B cell (primary cell): ENCODE data around the gene CARD8. TPM values are rescaled to one million over a fixed set of nuclear protein-coding genes. Genes with fewer than 3 reads are reported as not detected.

Experiments
- ATAC-seq: fragments of 200-7000 bp; cut with Tn5 transposase; one replicate; pipeline ENCODE4 v1.10.0; 2021; ENCODE audit warnings: low read depth, mild to moderate bottlenecking, moderate number of reproducible peaks, moderate library complexity
- CTCF ChIA-PET: fragments of 350-600 bp; sonication (Branson Sonifier 250); formaldehyde crosslinking; loops from one replicate; lab custom pipeline; 2021; ENCODE audit warnings: antibody characterized with exemption, inconsistent platforms; lab: Charles Lee
- POLR2A ChIA-PET: fragments of 350-600 bp; sonication (Branson Sonifier 250); formaldehyde crosslinking; loops from one replicate; lab custom pipeline; 2021; ENCODE audit warnings: antibody characterized with exemption; lab: Charles Lee
- DNase-seq: peaks from one replicate; pipeline ENCODE4 v3.0.0; 2013
- H2AFZ ChIP-seq: 2 replicates; pipeline ENCODE4 v1.6.1; 2012; ENCODE audit warnings: mild to moderate bottlenecking, low read depth, low read length; ENCODE audit not compliant: insufficient read depth, poor library complexity, severe bottlenecking
- H3K27ac ChIP-seq, 2 donors: 1 replicate in 1 of 2; 2 replicates in 1 of 2; pipeline ENCODE4 v1.5.1; 2012 to 2013; ENCODE audit warnings: low read length in 2 of 2, mild to moderate bottlenecking in 2 of 2, moderate library complexity in 1 of 2
- H3K27me3 ChIP-seq, 4 experiments: fragments of 200-600 bp in 1 of 4; sonication (generic) in 1 of 4; replicated peaks in 1 of 4; 1 replicate in 2 of 4; 2 replicates in 2 of 4; pipeline versions ENCODE4 v1.6.1 to v1.7.0; 2013 to 2016; ENCODE audit warnings: low read length in 3 of 4, mild to moderate bottlenecking in 2 of 4, mixed read lengths in 1 of 4, moderate library complexity in 1 of 4; ENCODE audit not compliant: insufficient read depth in 4 of 4, control insufficient read depth in 3 of 4; ENCODE audit errors: control extremely low read depth in 1 of 4
- H3K36me3 ChIP-seq, 2 experiments: replicated peaks in 1 of 2; 1 replicate in 1 of 2; 2 replicates in 1 of 2; pipeline versions ENCODE4 v1.6.1 to v1.7.1; 2013; ENCODE audit warnings: low read length in 1 of 2; ENCODE audit not compliant: insufficient read depth in 2 of 2, control insufficient read depth in 1 of 2; ENCODE audit errors: control extremely low read depth in 1 of 2, extremely low read depth in 1 of 2
- H3K4me1 ChIP-seq, 2 donors: fragments of 200-600 bp in 1 of 2; sonication (generic) in 1 of 2; 1 replicate in 1 of 2; 2 replicates in 1 of 2; pipeline versions ENCODE4 v1.5.1 to v1.6.1; 2013 to 2017; ENCODE audit warnings: low read length in 2 of 2; ENCODE audit not compliant: control insufficient read depth in 2 of 2, insufficient read depth in 2 of 2
- H3K4me2 ChIP-seq: replicated peaks from 2 replicates; pipeline ENCODE3; 2012; ENCODE audit warnings: mild to moderate bottlenecking, low read depth, low read length; ENCODE audit not compliant: poor library complexity, severe bottlenecking
- H3K4me3 ChIP-seq, 5 experiments: fragments of 200-600 bp in 1 of 5; sonication (generic) in 1 of 5; 1 replicate in 3 of 5; 2 replicates in 2 of 5; pipeline versions ENCODE4 v1.5.1 to v1.7.0; 2011 to 2016; ENCODE audit warnings: low read length in 4 of 5, mild to moderate bottlenecking in 4 of 5, low read depth in 2 of 5, control low read depth in 1 of 5, moderate library complexity in 1 of 5; ENCODE audit not compliant: insufficient read depth in 1 of 5; ENCODE audit errors: control extremely low read depth in 1 of 5, extremely low read depth in 1 of 5
- H3K79me2 ChIP-seq: fragments of 200-600 bp; sonication (generic); one replicate; pipeline ENCODE4 v1.6.0; 2016; ENCODE audit warnings: low read length; ENCODE audit not compliant: control insufficient read depth, insufficient read depth
- H3K9ac ChIP-seq: fragments of 200-600 bp; sonication (generic); 2 replicates; pipeline ENCODE4 v1.6.1; 2017; ENCODE audit warnings: mild to moderate bottlenecking, low read length, moderate library complexity
- H3K9me3 ChIP-seq, 3 donors: one replicate each; pipeline versions ENCODE4 v1.6.1 to v1.7.1; 2013; ENCODE audit warnings: low read length in 2 of 3; ENCODE audit not compliant: control insufficient read depth in 2 of 3, insufficient read depth in 1 of 3; ENCODE audit errors: control extremely low read depth in 1 of 3
- H4K20me1 ChIP-seq: 2 replicates; pipeline ENCODE4 v1.6.0; 2012; ENCODE audit warnings: mild to moderate bottlenecking, low read length; ENCODE audit not compliant: insufficient read depth, control insufficient read depth, poor library complexity, severe bottlenecking
- H3K27ac Mint-ChIP-seq: one replicate; pipeline ENCODE4 v1.8.0; 2021; ENCODE audit warnings: mixed read lengths
- H3K27me3 Mint-ChIP-seq: one replicate; pipeline ENCODE4 v1.8.0; 2021; ENCODE audit warnings: mixed read lengths
- H3K4me1 Mint-ChIP-seq: one replicate; pipeline ENCODE4 v1.8.0; 2021; ENCODE audit warnings: mixed read lengths
- H3K4me3 Mint-ChIP-seq: one replicate; pipeline ENCODE4 v1.8.0; 2021; ENCODE audit warnings: mixed read lengths
- H3K9me3 Mint-ChIP-seq: one replicate; pipeline ENCODE4 v1.8.0; 2022; ENCODE audit warnings: mixed read lengths; ENCODE audit not compliant: insufficient read depth
- CTCF ChIP-seq: fragments of 200-600 bp; IDR thresholded peaks from one replicate; pipeline ENCODE4 v1.8.0; 2022; ENCODE audit warnings: antibody characterized with exemption, mild to moderate bottlenecking
- EZH2 ChIP-seq: IDR thresholded peaks from 2 replicates; pipeline ENCODE4 v1.6.1; 2012; ENCODE audit warnings: borderline replicate concordance, low read depth, mild to moderate bottlenecking, moderate library complexity, low read length; ENCODE audit not compliant: insufficient read depth, poor library complexity, severe bottlenecking
- WGBS: methylation state at CpG from one replicate; pipeline ENCODE4 v1.1.5; 2013; ENCODE audit warnings: missing lambda C conversion rate; ENCODE audit not compliant: insufficient coverage; 5-methylcytosine and 5-hydroxymethylcytosine counted together
- intact Hi-C: fragments of 100-400 bp; cut with micrococcal nuclease; formaldehyde crosslinking; loops from one replicate; pipeline ENCODE4 v1.10.0; 2022
- polyA plus RNA-seq: library from polyadenylated mRNA; depleted of rRNA; stranded (reverse); fragments of >200 nt; gene quantifications from 2 replicates; pipeline ENCODE4 v1.2.3, GENCODE V29; 2012
- total RNA-seq, 2 donors: library from RNA; stranded (reverse); fragments of 120-200 nt in 1 of 2; gene quantifications; 1 replicate in 1 of 2; 2 replicates in 1 of 2; pipeline versions ENCODE4 v1.2.3 to v1.2.4, GENCODE V29; 2013 to 2022

Gene CARD8
- total and polyA plus RNA-seq, 2 donors (not counting 1 experiment from before 2014, with no cell fraction given): 92.0 to 161 TPM

DNA sequence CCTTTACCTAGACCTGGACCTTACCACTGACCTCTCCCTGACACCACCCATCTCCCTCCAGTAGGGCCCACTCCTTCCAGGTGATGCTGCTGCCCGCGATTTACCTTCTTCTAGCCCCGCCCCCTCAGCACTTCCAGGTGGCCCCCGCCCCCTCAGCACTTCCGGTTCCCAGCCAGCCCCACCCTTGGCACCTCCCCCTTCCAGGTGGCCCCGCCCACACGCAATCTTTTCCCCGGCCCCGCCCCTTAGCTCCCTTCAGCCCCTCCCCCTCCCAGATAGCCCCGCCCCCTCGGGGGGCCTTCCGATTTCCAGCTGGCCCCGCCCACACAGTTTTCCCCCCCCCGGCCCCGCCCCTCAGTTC, 86.2 kb downstream of the CARD8 start:
- CTCF ChIA-PET: interaction anchor here (0.5 to 1.4 kb wide), 5 partner anchors 17 to 595 kb away, joined by 3 to 4 read pairs (median 3); partner anchors contain the start of gene CARD8

More for the DNA sequence above, 86.2 kb downstream of the CARD8 start:
- Histone ChIP-seq H3K4me1 (peaks cover 10 to 15% of the 10 kb centered on the region in 2 donors), H3K79me2 (peaks cover 55% of the 10 kb centered on the region), H2AFZ (peak overlapping the region; percentile 96), H3K27me3 (no peaks in the 10 kb centered on the region), H3K4me2 (peak overlapping the region; percentile 80), H3K36me3 (peaks cover 2 to 13% of the 10 kb centered on the region in 2 experiments), H3K4me3 (peak overlapping the region; percentile 28 to 99 (median 90)), H3K27ac (peak overlapping the region; percentile 86 to 87), H3K9me3 (no peaks in the 10 kb centered on the region), H3K9ac (peak overlapping the region; percentile 81), H4K20me1 (no peaks in the 10 kb centered on the region)
- Mint-ChIP-seq H3K27ac (peak overlapping the region; percentile 98), H3K27me3 (no peaks in the 10 kb centered on the region), H3K9me3 (no peaks in the 10 kb centered on the region), H3K4me1 (peaks cover 25% of the 10 kb centered on the region), H3K4me3 (peak overlapping the region; percentile 96)
- WGBS: 5% methylated on average over 4 of the region's 15 CpGs
- POLR2A ChIA-PET: interaction anchor here (0.6 to 2.2 kb wide), 12 partner anchors 34 to 913 kb away, joined by 3 to 17 read pairs (median 3); partner anchors contain the start of genes CARD8, CCDC9, RPL18 and SPHK2
- no peak for TF ChIP-seq EZH2
- TF ChIP-seq CTCF: no peak
- intact Hi-C loops: loop anchor here (2.0 kb wide), 1 partner anchor 151 kb away; a partner anchor contains a TSS
- DNase-seq: peak; percentile 91
- peak; percentile 65 for ATAC-seq
